ENCODE measurements around the gene UNKL.

- no peak for TF ChIP-seq CTCF (conservative IDR thresholded peaks at IDR 0.05 in 1 of 2, IDR thresholded peaks at IDR 0.05 in 1 of 2; ENCODE audit: extremely low read depth in 1 of 2, insufficient read depth in 1 of 2, low read depth in 1 of 2, low read length in 2 of 2)
- no peak for TF ChIP-seq EZH2 (IDR thresholded peaks at IDR 0.05; ENCODE audit: borderline replicate concordance, low read length)
These were observed at the start of gene UNKL for GRCh38 chr16:1414532-1415260.
